Trophoblast cell (in vitro differentiated cells and primary cell): ENCODE data around the gene FOXI3.
"Not testable (repeated sequence)": the region's sequence is repeated elsewhere in the genome, so short reads cannot be mapped to it uniquely, and the experiment has no call there.

Experiments used
- DNase-seq, 2 donors: peaks; one replicate each; pipeline ENCODE4 v3.0.0-alpha.2; 2016
- H2AFZ ChIP-seq: 2 replicates; pipeline ENCODE4 v1.6.1; 2013; ENCODE audit warnings: low read length, moderate library complexity, mild to moderate bottlenecking; ENCODE audit not compliant: insufficient read depth, poor library complexity
- H2AK5ac ChIP-seq: 2 replicates; pipeline ENCODE4 v1.6.1; 2013; ENCODE audit warnings: mild to moderate bottlenecking, low read length
- H2BK120ac ChIP-seq: 2 replicates; pipeline ENCODE4 v1.6.1; 2013; ENCODE audit warnings: low read length, mild to moderate bottlenecking, moderate library complexity; ENCODE audit not compliant: insufficient read depth, poor library complexity
- H2BK12ac ChIP-seq: 2 replicates; pipeline ENCODE4 v1.6.1; 2013; ENCODE audit warnings: mild to moderate bottlenecking, low read length, moderate library complexity
- H2BK5ac ChIP-seq: 2 replicates; pipeline ENCODE4 v1.6.1; 2013; ENCODE audit warnings: low read length, low read depth, moderate library complexity, mild to moderate bottlenecking; ENCODE audit not compliant: poor library complexity
- H3K14ac ChIP-seq: 2 replicates; pipeline ENCODE4 v1.6.1; 2013; ENCODE audit warnings: mild to moderate bottlenecking, low read length
- H3K18ac ChIP-seq: 2 replicates; pipeline ENCODE4 v1.6.1; 2013; ENCODE audit warnings: mild to moderate bottlenecking, low read length
- H3K23ac ChIP-seq: 2 replicates; pipeline ENCODE4 v1.6.1; 2013; ENCODE audit warnings: low read length
- H3K27ac ChIP-seq: 2 replicates; pipeline ENCODE4 v1.5.1; 2013; ENCODE audit warnings: low read depth, mild to moderate bottlenecking, inconsistent platforms, low read length, moderate library complexity
- H3K27me3 ChIP-seq: 2 replicates; pipeline ENCODE4 v1.6.1; 2013; ENCODE audit warnings: inconsistent platforms, mild to moderate bottlenecking, low read length, moderate library complexity; ENCODE audit not compliant: insufficient read depth
- H3K36me3 ChIP-seq, 2 experiments: 1 replicate in 1 of 2; 2 replicates in 1 of 2; pipeline ENCODE4 v1.6.1; 2013; ENCODE audit warnings: low read length in 2 of 2, mild to moderate bottlenecking in 2 of 2, moderate library complexity in 1 of 2; ENCODE audit not compliant: insufficient read depth in 2 of 2, control insufficient read depth in 1 of 2
- H3K4ac ChIP-seq: 2 replicates; pipeline ENCODE4 v1.6.1; 2013; ENCODE audit warnings: low read depth, mild to moderate bottlenecking, low read length, moderate library complexity
- H3K4me1 ChIP-seq, 2 experiments: 1 replicate in 1 of 2; 2 replicates in 1 of 2; pipeline ENCODE4 v1.6.1; 2013; ENCODE audit warnings: low read length in 2 of 2, mild to moderate bottlenecking in 2 of 2, moderate library complexity in 1 of 2; ENCODE audit not compliant: insufficient read depth in 2 of 2, control insufficient read depth in 1 of 2
- H3K4me2 ChIP-seq: 2 replicates; pipeline ENCODE4 v1.6.1; 2013; ENCODE audit warnings: inconsistent platforms, mild to moderate bottlenecking, low read length, moderate library complexity
- H3K4me3 ChIP-seq: 2 replicates; pipeline ENCODE4 v1.5.1; 2013; ENCODE audit warnings: mild to moderate bottlenecking, low read depth, low read length, inconsistent platforms
- H3K79me1 ChIP-seq: one replicate; pipeline ENCODE4 v1.6.1; 2013; ENCODE audit warnings: low read length
- H3K79me2 ChIP-seq: 2 replicates; pipeline ENCODE4 v1.6.1; 2013; ENCODE audit warnings: low read length, mild to moderate bottlenecking; ENCODE audit not compliant: control insufficient read depth, insufficient read depth, poor library complexity
- H3K9ac ChIP-seq: 2 replicates; pipeline ENCODE4 v1.6.1; 2013; ENCODE audit warnings: mild to moderate bottlenecking, low read length
- H3K9me3 ChIP-seq: 2 replicates; pipeline ENCODE4 v1.6.1; 2013; ENCODE audit warnings: low read depth, mild to moderate bottlenecking, control low read depth, inconsistent platforms, low read length; ENCODE audit not compliant: insufficient read depth
- H4K12ac ChIP-seq: 2 replicates; pipeline ENCODE4 v1.6.1; 2013; ENCODE audit warnings: low read depth, mild to moderate bottlenecking, low read length, moderate library complexity
- H4K8ac ChIP-seq: 2 replicates; pipeline ENCODE4 v1.6.1; 2013; ENCODE audit warnings: low read depth, mild to moderate bottlenecking, low read length, moderate library complexity
- H4K91ac ChIP-seq: one replicate; pipeline ENCODE4 v1.6.1; 2013; ENCODE audit warnings: low read depth, mild to moderate bottlenecking, low read length, moderate library complexity
- WGBS: extraction: QIAGEN DNeasy Blood & Tissue Kit; methylation state at CpG from one replicate; pipeline ENCODE4 v1.1.7; 2013; ENCODE audit warnings: missing lambda C conversion rate; ENCODE audit not compliant: insufficient read length, insufficient coverage; ENCODE audit errors: extremely low coverage; 5-methylcytosine and 5-hydroxymethylcytosine counted together

Gene FOXI3

DNA sequence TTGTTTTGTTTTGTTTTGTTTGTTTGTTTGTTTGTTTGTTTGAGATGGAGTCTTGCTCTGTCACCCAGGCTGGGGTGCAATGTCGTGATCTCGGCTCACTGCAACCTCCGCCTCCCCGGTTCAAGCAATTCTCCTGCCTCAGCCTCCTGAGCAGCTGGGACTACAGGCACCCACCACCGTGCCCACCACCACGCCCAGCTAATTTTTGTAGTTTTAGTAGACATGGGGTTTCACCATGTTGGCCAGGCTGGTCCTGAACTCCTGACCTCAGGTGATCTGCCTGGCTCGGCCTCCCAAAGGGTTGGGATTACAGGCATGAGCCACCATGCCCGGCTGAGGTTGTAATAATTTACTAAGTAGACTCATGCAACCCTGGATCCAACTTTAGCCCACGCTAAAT is 33.4 kb downstream of the FOXI3 start:
- not testable (repeated sequence) for H3K4ac ChIP-seq, H3K14ac ChIP-seq, H3K4me1 ChIP-seq, H3K27me3 ChIP-seq, H3K9me3 ChIP-seq, H4K8ac ChIP-seq, H4K12ac ChIP-seq, H2BK5ac ChIP-seq, DNase-seq, H3K79me1 ChIP-seq, H2BK12ac ChIP-seq, H3K18ac ChIP-seq, H3K79me2 ChIP-seq, H2BK120ac ChIP-seq, H3K4me2 ChIP-seq, H2AFZ ChIP-seq, H3K36me3 ChIP-seq, H4K91ac ChIP-seq, H3K27ac ChIP-seq, H3K23ac ChIP-seq, H3K4me3 ChIP-seq, H3K9ac ChIP-seq, H2AK5ac ChIP-seq
- WGBS = no CpG with 5 or more reads among the region's 9 CpGs

DNA sequence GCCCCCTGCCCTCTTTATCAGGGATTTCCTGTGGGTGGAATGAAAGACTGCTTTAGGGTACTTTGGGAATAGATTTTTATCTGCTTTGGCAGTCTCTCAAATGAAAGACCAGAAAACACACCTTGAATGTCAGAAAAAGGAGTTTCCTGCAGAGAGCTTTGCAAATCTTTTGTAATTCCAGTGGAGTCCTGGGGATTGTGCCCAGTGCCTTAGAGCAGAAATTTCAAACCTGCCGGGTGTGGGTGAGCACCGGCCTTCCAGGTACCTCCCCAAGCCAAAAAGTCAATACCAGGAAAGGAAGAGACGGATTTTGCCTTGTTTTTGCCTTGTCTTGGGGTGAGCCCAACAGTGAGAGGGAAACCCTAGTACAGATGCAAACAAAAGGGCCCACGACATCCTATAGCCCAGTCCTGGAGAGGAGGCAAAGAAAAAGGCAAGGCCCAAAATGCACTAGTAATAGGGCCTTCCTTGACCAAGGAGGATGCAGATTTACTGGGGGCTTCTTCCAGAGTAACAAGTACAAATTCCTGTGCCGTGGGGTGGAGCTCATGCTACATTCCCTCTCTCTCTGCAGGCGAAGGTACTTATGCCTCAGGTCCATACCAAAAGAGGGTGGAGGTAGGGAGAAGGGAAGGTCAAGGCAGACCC is 36.4 kb downstream of the FOXI3 start:
- H3K4ac ChIP-seq = no peak overlapping the region
- H3K9me3 ChIP-seq = no peaks in the 10 kb centered on the region
- no peak overlapping the region for H3K23ac ChIP-seq
- no peak overlapping the region for H4K91ac ChIP-seq
- H3K4me1 ChIP-seq = peaks cover 3 to 6% of the 10 kb centered on the region in 2 experiments
- no peak overlapping the region for H3K14ac ChIP-seq
- H2BK12ac ChIP-seq = no peak overlapping the region
- H2BK120ac ChIP-seq = no peak overlapping the region
- H3K27ac ChIP-seq = no peak overlapping the region
- H2BK5ac ChIP-seq = no peak overlapping the region
- no peak overlapping the region for H3K18ac ChIP-seq
- H3K27me3 ChIP-seq = no peaks in the 10 kb centered on the region
- no peak overlapping the region for H4K12ac ChIP-seq
- no peak overlapping the region for H2AFZ ChIP-seq
- no peak overlapping the region for H2AK5ac ChIP-seq
- WGBS = no CpG with 5 or more reads among the region's 6 CpGs
- no peaks in the 10 kb centered on the region for H3K36me3 ChIP-seq
- no peak overlapping the region for H3K4me2 ChIP-seq
- DNase-seq = no peak
- H3K79me2 ChIP-seq = no peaks in the 10 kb centered on the region
- no peak overlapping the region for H4K8ac ChIP-seq
- H3K79me1 ChIP-seq = no peaks in the 10 kb centered on the region
- H3K9ac ChIP-seq = no peak overlapping the region
- no peak overlapping the region for H3K4me3 ChIP-seq

DNA sequence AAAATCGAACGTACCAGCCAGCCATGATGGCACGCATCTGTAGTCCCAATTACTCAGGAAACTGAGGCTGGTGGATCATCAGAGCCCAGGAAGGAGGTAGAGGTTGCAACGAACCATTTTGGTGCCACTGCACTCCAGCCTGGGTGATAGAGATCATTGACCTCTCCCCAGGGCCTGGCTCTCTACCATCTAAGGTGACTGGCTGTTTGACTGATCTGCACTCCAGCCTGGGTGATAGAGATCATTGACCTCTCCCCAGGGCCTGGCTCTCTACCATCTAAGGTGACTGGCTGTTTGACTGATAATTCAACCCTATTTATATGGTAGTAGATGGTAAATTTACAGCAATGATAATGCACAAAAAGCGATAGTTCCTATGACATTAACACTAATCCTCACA is 43.6 kb downstream of the FOXI3 start:
- H3K36me3 ChIP-seq, H3K4ac ChIP-seq, H3K79me2 ChIP-seq, H3K9me3 ChIP-seq, H4K91ac ChIP-seq, H2BK12ac ChIP-seq, H2BK120ac ChIP-seq, H3K79me1 ChIP-seq, H3K27me3 ChIP-seq, DNase-seq, H3K4me1 ChIP-seq, H3K14ac ChIP-seq, H3K27ac ChIP-seq, H3K4me3 ChIP-seq, H4K12ac ChIP-seq, H3K9ac ChIP-seq, H3K4me2 ChIP-seq, H3K18ac ChIP-seq, H2BK5ac ChIP-seq, H4K8ac ChIP-seq, H2AFZ ChIP-seq, H3K23ac ChIP-seq, H2AK5ac ChIP-seq: not testable (repeated sequence)
- WGBS = no CpG with 5 or more reads among the region's 5 CpGs

GRCh38 chr2:88400037-88400767 is 52.3 kb downstream of the FOXI3 start:
- H3K9me3 ChIP-seq = no peaks in the 10 kb centered on the region
- H3K27me3 ChIP-seq = no peaks in the 10 kb centered on the region
- no peak overlapping the region for H3K23ac ChIP-seq
- no peak overlapping the region for H2BK5ac ChIP-seq
- no peak overlapping the region for H3K14ac ChIP-seq
- H4K12ac ChIP-seq = no peak overlapping the region
- no peak overlapping the region for H3K18ac ChIP-seq
- H3K4ac ChIP-seq = no peak overlapping the region
- no peak overlapping the region for H2BK120ac ChIP-seq
- no peak overlapping the region for H3K4me3 ChIP-seq
- H3K79me2 ChIP-seq = no peaks in the 10 kb centered on the region
- DNase-seq = no peak
- no peak overlapping the region for H3K27ac ChIP-seq
- no peak overlapping the region for H4K8ac ChIP-seq
- H3K9ac ChIP-seq = no peak overlapping the region
- H3K36me3 ChIP-seq = no peaks in the 10 kb centered on the region
- no peak overlapping the region for H3K4me2 ChIP-seq
- H3K79me1 ChIP-seq = no peaks in the 10 kb centered on the region
- H3K4me1 ChIP-seq = peaks cover 0 to 3% of the 10 kb centered on the region in 2 experiments
- H4K91ac ChIP-seq = no peak overlapping the region
- H2BK12ac ChIP-seq = peak overlapping the region; percentile 54
- WGBS = no CpG with 5 or more reads among the region's 4 CpGs
- no peak overlapping the region for H2AK5ac ChIP-seq
- H2AFZ ChIP-seq = no peak overlapping the region
